Spleen (tissue), 11 donors: ENCODE results near the gene MYCBPAP. TPM values are rescaled to one million over a fixed set of nuclear protein-coding genes. Genes with fewer than 3 reads are reported as not detected.

ENCODE experiments used
- DNase-seq: peaks from one replicate; pipeline ENCODE4 v3.0.0-alpha.2; 2020
- H3K27ac ChIP-seq, 8 donors: fragments of 200-600 bp; sonication (generic) in 7 of 8; 1 replicate in 4 of 8; 2 replicates in 4 of 8; pipeline versions ENCODE4 v1.5.0 to v1.8.0; 2016 to 2021; ENCODE audit warnings: inconsistent platforms in 4 of 8, mild to moderate bottlenecking in 4 of 8, moderate library complexity in 1 of 8
- H3K27me3 ChIP-seq, 7 donors: fragments of 200-600 bp; sonication (generic) in 6 of 7; replicated peaks in 1 of 7; 1 replicate in 4 of 7; 2 replicates in 3 of 7; pipeline versions ENCODE4 v1.5.0 to v1.8.0; 2016 to 2021; ENCODE audit warnings: inconsistent platforms in 3 of 7, mild to moderate bottlenecking in 1 of 7
- H3K36me3 ChIP-seq, 6 donors: fragments of 200-600 bp; sonication (generic) in 5 of 6; 1 replicate in 4 of 6; 2 replicates in 2 of 6; pipeline versions ENCODE4 v1.5.0 to v1.8.0; 2016 to 2021; ENCODE audit warnings: inconsistent platforms in 2 of 6
- H3K4me1 ChIP-seq, 6 donors: fragments of 200-600 bp; sonication (generic) in 5 of 6; 1 replicate in 3 of 6; 2 replicates in 3 of 6; pipeline versions ENCODE4 v1.5.0 to v1.8.0; 2016 to 2021; ENCODE audit warnings: inconsistent platforms in 3 of 6
- H3K4me3 ChIP-seq, 8 donors: fragments of 200-600 bp; sonication (generic) in 7 of 8; 1 replicate in 4 of 8; 2 replicates in 4 of 8; pipeline versions ENCODE4 v1.5.0 to v1.8.0; 2016 to 2021; ENCODE audit warnings: inconsistent platforms in 4 of 8, mild to moderate bottlenecking in 4 of 8, moderate library complexity in 2 of 8
- H3K9me3 ChIP-seq, 8 donors: fragments of 200-600 bp; sonication (generic) in 7 of 8; 1 replicate in 4 of 8; 2 replicates in 4 of 8; pipeline versions ENCODE4 v1.5.0 to v1.8.0; 2016 to 2021; ENCODE audit warnings: inconsistent platforms in 4 of 8
- POLR2A ChIP-seq, 3 donors: fragments of 450-650 bp; IDR thresholded peaks; one replicate each; pipeline ENCODE4 v1.5.1; 2017; ENCODE audit warnings: antibody characterized with exemption in 3 of 3, mild to moderate bottlenecking in 1 of 3
- POLR2AphosphoS5 ChIP-seq, 3 donors: sonication (generic); formaldehyde crosslinking; IDR thresholded peaks; one replicate each; pipeline ENCODE4 v1.5.1; 2017; ENCODE audit warnings: antibody characterized with exemption in 3 of 3
- WGBS, 5 donors: extraction: QIAGEN DNeasy Blood & Tissue Kit in 3 of 5; methylation state at CpG; one replicate each; pipeline versions ENCODE4 v1.1.5 to v1.1.7; 2013 to 2018; 5-methylcytosine and 5-hydroxymethylcytosine counted together
- intact Hi-C: fragments of 100-400 bp; cut with DNase I; formaldehyde crosslinking; loops from one replicate; pipeline ENCODE4 v1.15.0; 2023; ENCODE audit warnings: low total_unique reads
- polyA plus RNA-seq, 3 donors: library from polyadenylated mRNA; stranded (reverse); fragments of 200-250 nt; gene quantifications; one replicate each; pipeline ENCODE4 v1.2.1, GENCODE V29; 2013
- total RNA-seq, 7 donors: library from RNA; depleted of rRNA in 3 of 7; stranded (reverse); fragments of >200 nt in 3 of 7; fragmentation: NEBNext Ultra II Directional in 4 of 7; extraction: Animal tissue kit (Norgen Biotek cat#: 25700) in 4 of 7; gene quantifications; one replicate each; pipeline versions ENCODE4 v1.1.0 to v1.2.1, GENCODE V29; 2016 to 2021
- TF ChIP-seq, protein P1 (sequence below), 11 experiments: fragments of 200-600 bp in 7 of 11; fragments of 450-650 bp in 4 of 11; sonication (generic) in 4 of 11; IDR thresholded peaks in 8 of 11; conservative IDR thresholded peaks in 3 of 11; 1 replicate in 7 of 11; 2 replicates in 4 of 11; pipeline versions ENCODE4 v1.4.0 to v1.8.0; 2016 to 2021; ENCODE audit warnings: antibody characterized with exemption in 11 of 11, inconsistent platforms in 4 of 11, mild to moderate bottlenecking in 1 of 11
- donor health status: healthy with polysubstance abuse.
- donor health status: DM: no; HTN: no; CAD: no; lungs with moderate emphysema.
- donor health status: DM: no; HTN: no; CAD: no.
- donor health status: Bipolar disorder and iron deficiency.
- donor health status: healthy.
- donor health status: DM: no; HTN: no; CAD: no.
- donor health status: DM: yes; HTN: yes; CAD: no.

Gene MYCBPAP
- total and polyA plus RNA-seq, 10 donors: 0.15 to 2.8 (median 0.84) TPM

DNA sequence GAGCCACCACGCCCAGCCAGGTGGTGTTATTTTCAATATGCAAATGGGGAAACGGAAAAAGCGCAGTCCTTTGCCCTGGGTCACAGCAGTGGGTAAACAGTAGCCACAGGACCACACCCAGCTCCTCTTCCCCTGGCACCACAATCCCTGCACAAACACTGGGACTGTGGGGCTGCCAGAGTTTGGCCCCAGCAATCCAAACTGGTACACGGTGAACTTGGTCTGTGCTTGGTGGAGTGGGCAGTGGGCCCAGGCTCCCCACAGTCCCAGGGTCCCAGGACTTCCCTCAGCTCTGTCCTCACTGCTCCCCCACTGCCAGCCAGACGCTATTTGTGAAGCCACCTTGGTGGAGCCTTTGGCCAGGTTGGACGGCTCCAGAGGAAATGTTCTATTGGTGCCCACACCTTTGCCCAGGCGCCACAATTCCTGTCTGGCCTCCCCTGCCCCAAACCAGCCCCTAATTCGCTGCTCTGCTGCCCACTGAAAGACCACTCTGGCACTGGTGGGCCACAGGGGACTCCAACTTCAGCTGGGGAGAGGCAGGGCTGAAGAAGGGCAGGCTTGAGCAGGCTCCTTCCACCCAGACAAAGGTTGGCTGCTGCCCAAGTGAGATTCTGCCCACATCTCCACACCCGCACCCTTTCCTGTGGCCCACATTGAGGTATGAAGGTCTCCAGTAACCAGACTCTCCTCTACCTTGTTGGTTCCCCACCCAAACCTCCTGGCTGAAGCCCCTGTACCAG is 41.7 kb upstream of the MYCBPAP start:
- H3K36me3 ChIP-seq: peaks cover 0 to 34% (median 0%) of the 10 kb centered on the region in 6 donors
- peaks cover 0 to 20% (median 13%) of the 10 kb centered on the region in 6 donors for H3K4me1 ChIP-seq
- no peak for TF ChIP-seq POLR2AphosphoS5 (IDR thresholded peaks at IDR 0.05)
- TF ChIP-seq, protein P1, sequence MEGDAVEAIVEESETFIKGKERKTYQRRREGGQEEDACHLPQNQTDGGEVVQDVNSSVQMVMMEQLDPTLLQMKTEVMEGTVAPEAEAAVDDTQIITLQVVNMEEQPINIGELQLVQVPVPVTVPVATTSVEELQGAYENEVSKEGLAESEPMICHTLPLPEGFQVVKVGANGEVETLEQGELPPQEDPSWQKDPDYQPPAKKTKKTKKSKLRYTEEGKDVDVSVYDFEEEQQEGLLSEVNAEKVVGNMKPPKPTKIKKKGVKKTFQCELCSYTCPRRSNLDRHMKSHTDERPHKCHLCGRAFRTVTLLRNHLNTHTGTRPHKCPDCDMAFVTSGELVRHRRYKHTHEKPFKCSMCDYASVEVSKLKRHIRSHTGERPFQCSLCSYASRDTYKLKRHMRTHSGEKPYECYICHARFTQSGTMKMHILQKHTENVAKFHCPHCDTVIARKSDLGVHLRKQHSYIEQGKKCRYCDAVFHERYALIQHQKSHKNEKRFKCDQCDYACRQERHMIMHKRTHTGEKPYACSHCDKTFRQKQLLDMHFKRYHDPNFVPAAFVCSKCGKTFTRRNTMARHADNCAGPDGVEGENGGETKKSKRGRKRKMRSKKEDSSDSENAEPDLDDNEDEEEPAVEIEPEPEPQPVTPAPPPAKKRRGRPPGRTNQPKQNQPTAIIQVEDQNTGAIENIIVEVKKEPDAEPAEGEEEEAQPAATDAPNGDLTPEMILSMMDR (IDR thresholded peaks at IDR 0.05 in 8 of 11, conservative IDR thresholded peaks at IDR 0.05 in 3 of 11): no peak
- TF ChIP-seq POLR2A (IDR thresholded peaks at IDR 0.05): no peak
- H3K9me3 ChIP-seq: no peaks in the 10 kb centered on the region
- H3K27ac ChIP-seq: no peak overlapping the region
- H3K4me3 ChIP-seq: no peak overlapping the region
- peaks cover 0 to 30% (median 19%) of the 10 kb centered on the region in 7 donors for H3K27me3 ChIP-seq
- intact Hi-C loops: no loop called here
- DNase-seq: peak; percentile 51
- WGBS, 5 donors: 78 to 89% (median 86%) methylated on average over 9 of the region's 9 CpGs

GRCh38 chr17:50467114-50467854 is 41.0 kb upstream of the MYCBPAP start:
- no peak for TF ChIP-seq POLR2A (IDR thresholded peaks at IDR 0.05)
- no peak for TF ChIP-seq POLR2AphosphoS5 (IDR thresholded peaks at IDR 0.05)
- TF ChIP-seq, protein P1 (IDR thresholded peaks at IDR 0.05 in 8 of 11, conservative IDR thresholded peaks at IDR 0.05 in 3 of 11): no peak
- Histone ChIP-seq H3K4me1 (peaks cover 0 to 20% (median 13%) of the 10 kb centered on the region in 6 donors), H3K4me3 (no peak overlapping the region), H3K36me3 (peaks cover 0 to 36% (median 0%) of the 10 kb centered on the region in 6 donors), H3K27me3 (peaks cover 0 to 30% (median 19%) of the 10 kb centered on the region in 7 donors), H3K27ac (no peak overlapping the region), H3K9me3 (no peaks in the 10 kb centered on the region)
- DNase-seq: peak; percentile 43
- WGBS, 5 donors: 81 to 91% (median 82%) methylated on average over 7 of the region's 7 CpGs
- intact Hi-C loops: no loop called here

DNA sequence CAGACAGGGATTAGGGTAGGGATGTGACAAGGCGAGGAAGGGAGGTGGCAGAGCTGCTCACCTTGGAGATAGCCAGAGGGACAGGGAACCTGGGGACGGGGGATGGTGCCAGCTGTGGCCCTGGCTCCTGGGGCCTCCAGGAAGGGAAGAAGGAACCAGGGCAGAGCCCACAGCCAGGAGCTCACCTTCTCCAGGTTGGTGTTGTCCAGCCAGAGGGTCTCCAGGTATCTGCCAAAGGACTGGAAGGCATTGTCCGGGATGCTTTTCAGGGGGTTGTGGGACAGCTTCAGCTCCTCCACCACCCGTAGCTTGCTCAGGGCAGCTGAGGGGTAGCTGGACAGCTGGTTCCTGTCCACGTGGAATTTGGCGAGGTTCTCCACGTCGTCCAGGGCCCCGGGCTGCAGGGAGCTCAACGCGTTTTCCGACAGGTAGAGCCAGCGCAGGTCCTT is 40.4 kb upstream of the MYCBPAP start:
- TF ChIP-seq POLR2A (IDR thresholded peaks at IDR 0.05): no peak
- TF ChIP-seq, protein P1 (IDR thresholded peaks at IDR 0.05 in 8 of 11, conservative IDR thresholded peaks at IDR 0.05 in 3 of 11): no peak
- TF ChIP-seq POLR2AphosphoS5 (IDR thresholded peaks at IDR 0.05): no peak
- no peak for DNase-seq
- Histone ChIP-seq H3K9me3 (no peaks in the 10 kb centered on the region), H3K4me3 (no peak overlapping the region), H3K27me3 (peaks cover 0 to 30% (median 19%) of the 10 kb centered on the region in 7 donors), H3K36me3 (peaks cover 0 to 36% (median 0%) of the 10 kb centered on the region in 6 donors), H3K4me1 (peaks cover 0 to 20% (median 13%) of the 10 kb centered on the region in 6 donors), H3K27ac (no peak overlapping the region)
- intact Hi-C loops: no loop called here
- 74 to 89% (median 83%) methylated on average over 11 to 13 of the region's 13 CpGs for WGBS, 5 donors
